ENCODE measurements around the gene ANG.

ANG gene

GRCh38 chr14:20707622-20708021 lies 19.1 kb downstream of the ANG start:
- no peak overlapping the region for H3K4me3 ChIP-seq (ENCODE audit: low read depth, low read length)
- DNase-seq (ENCODE audit: low read depth, low spot score) = no peak

GRCh38 chr14:20711261-20711660 lies 22.7 kb downstream of the ANG start:
- no peak for TF ChIP-seq CTCF (IDR thresholded peaks at IDR 0.05; ENCODE audit: low read depth, low read length)
- in situ Hi-C loops (cut with HindIII; ENCODE audit: low sequenced_read_pairs) = no loop called here
- H3K4me3 ChIP-seq (ENCODE audit: low read depth, low read length) = no peak overlapping the region
- no peak for DNase-seq (ENCODE audit: low read depth, low spot score)

More at GRCh38 chr14:20707622-20708021, 19.1 kb downstream of the ANG start:
- no peak for TF ChIP-seq CTCF (IDR thresholded peaks at IDR 0.05; ENCODE audit: low read depth, low read length)
- in situ Hi-C loops (cut with HindIII; ENCODE audit: low sequenced_read_pairs) = no loop called here

GRCh38 chr14:20711685-20712084 lies 23.1 kb downstream of the ANG start:
- DNase-seq (ENCODE audit: low read depth, low spot score) = no peak
- no peak for TF ChIP-seq CTCF (IDR thresholded peaks at IDR 0.05; ENCODE audit: low read depth, low read length)
- H3K4me3 ChIP-seq (ENCODE audit: low read depth, low read length) = no peak overlapping the region
- in situ Hi-C loops (cut with HindIII; ENCODE audit: low sequenced_read_pairs) = no loop called here

GRCh38 chr14:20712904-20713303 lies 24.3 kb downstream of the ANG start:
- TF ChIP-seq CTCF (IDR thresholded peaks at IDR 0.05; ENCODE audit: low read depth, low read length) = no peak
- in situ Hi-C loops (cut with HindIII; ENCODE audit: low sequenced_read_pairs) = no loop called here
- H3K4me3 ChIP-seq (ENCODE audit: low read depth, low read length) = no peak overlapping the region
- DNase-seq (ENCODE audit: low read depth, low spot score) = no peak

- in situ Hi-C loops (cut with HindIII; ENCODE audit: low sequenced_read_pairs) = no loop called here
- DNase-seq (ENCODE audit: low read depth, low spot score) = peak; percentile 43
- TF ChIP-seq CTCF (IDR thresholded peaks at IDR 0.05; ENCODE audit: low read depth, low read length) = no peak
- no peak overlapping the region for H3K4me3 ChIP-seq (ENCODE audit: low read depth, low read length)
Measured at GRCh38 chr14:20714593-20715250, 26.2 kb downstream of the ANG start.

GRCh38 chr14:20719777-20720176 lies 31.2 kb downstream of the ANG start:
- in situ Hi-C loops (cut with HindIII; ENCODE audit: low sequenced_read_pairs) = no loop called here
- DNase-seq (ENCODE audit: low read depth, low spot score) = no peak
- H3K4me3 ChIP-seq (ENCODE audit: low read depth, low read length) = no peak overlapping the region
- no peak for TF ChIP-seq CTCF (IDR thresholded peaks at IDR 0.05; ENCODE audit: low read depth, low read length)

All from astrocyte of the spinal cord (primary cell).